RKO (cell line): ENCODE measurements around the gene KRTAP5-9.
"Not testable (repeated sequence)": the region's sequence is repeated elsewhere in the genome, so short reads cannot be mapped to it uniquely, and the experiment has no call there.

Source experiments
- DNase-seq: peaks from one replicate; pipeline ENCODE4 v3.0.0-alpha.2; 2016; ENCODE audit warnings: low spot score

Gene KRTAP5-9

GRCh38 chr11:71562120-71562519 is 13.9 kb downstream of the KRTAP5-9 start:
- DNase-seq: no peak

- DNase-seq: peak; percentile 71
Observed at GRCh38 chr11:71563406-71563805, 15.2 kb downstream of the KRTAP5-9 start.

GRCh38 chr11:71564430-71564829 is 16.2 kb downstream of the KRTAP5-9 start:
- DNase-seq: no peak

GRCh38 chr11:71565263-71565662 is 17.0 kb downstream of the KRTAP5-9 start, which contains the start of gene KRTAP5-10:
Gene KRTAP5-10, plus strand, starts transcription at chr11:71565563. Its CDS starts 25 bp downstream, at chr11:71565588.
- DNase-seq: no peak

GRCh38 chr11:71566081-71566620 is 17.9 kb downstream of the KRTAP5-9 start:
- DNase-seq: no peak

GRCh38 chr11:71566626-71567599 is 18.7 kb downstream of the KRTAP5-9 start:
- not testable (repeated sequence) for DNase-seq

- not testable (repeated sequence) for DNase-seq
Observed at GRCh38 chr11:71567633-71568032, 19.4 kb downstream of the KRTAP5-9 start.

GRCh38 chr11:71568704-71569349 is 20.6 kb downstream of the KRTAP5-9 start:
- no peak for DNase-seq

- DNase-seq: not testable (repeated sequence)
Observed at GRCh38 chr11:71571101-71571850, 23.1 kb downstream of the KRTAP5-9 start.

- DNase-seq: no peak
Observed at GRCh38 chr11:71572811-71573210, 24.6 kb downstream of the KRTAP5-9 start.

- no peak for DNase-seq
Observed at GRCh38 chr11:71574418-71574817, 26.2 kb downstream of the KRTAP5-9 start.

- no peak for DNase-seq
Observed at GRCh38 chr11:71575723-71576424, 27.7 kb downstream of the KRTAP5-9 start.

GRCh38 chr11:71576688-71577465 is 28.7 kb downstream of the KRTAP5-9 start:
- DNase-seq: not testable (repeated sequence)

- no peak for DNase-seq
Observed at GRCh38 chr11:71577469-71578004, 29.3 kb downstream of the KRTAP5-9 start.

GRCh38 chr11:71579513-71579912 is 31.3 kb downstream of the KRTAP5-9 start:
- DNase-seq: not testable (repeated sequence)

GRCh38 chr11:71580057-71581003 is 32.1 kb downstream of the KRTAP5-9 start:
- peak; percentile 70 for DNase-seq

- DNase-seq: no peak
Observed at GRCh38 chr11:71581826-71582225, 33.6 kb downstream of the KRTAP5-9 start.

GRCh38 chr11:71582309-71582895 is 34.2 kb downstream of the KRTAP5-9 start, which contains the start of gene KRTAP5-11:
Gene KRTAP5-11, minus strand, starts transcription at chr11:71582875. Its CDS starts 38 bp downstream, at chr11:71582837.
- no peak for DNase-seq
